ENCODE results near the gene SF1. TPM values are rescaled to one million over a fixed set of nuclear protein-coding genes. Genes with fewer than 3 reads are reported as not detected.
A peak's percentile ranks its signal among the peaks of the same experiment; 100 is the strongest.

Gene SF1
- total RNA-seq, 1 donor = 114 TPM

DNA sequence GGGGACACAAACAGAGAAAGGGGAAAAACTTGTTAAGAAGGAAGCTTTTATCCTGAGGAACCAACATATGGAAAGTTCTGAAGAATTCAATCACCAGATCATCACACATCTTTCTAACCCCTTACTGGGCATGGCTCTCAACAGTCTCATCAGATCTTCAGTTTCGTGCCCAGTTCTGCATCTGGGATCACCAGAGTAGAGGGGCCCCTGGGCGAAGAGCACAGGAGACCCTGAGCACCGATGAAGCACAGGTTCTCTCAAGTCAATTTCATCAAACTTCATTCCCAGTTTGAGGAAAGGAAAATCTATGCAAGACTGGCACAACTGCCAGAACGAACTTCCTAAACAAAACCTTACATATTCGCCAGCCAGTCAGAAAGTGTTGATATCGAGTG lies 10.0 kb downstream of the SF1 start:
- DNase-seq (ENCODE audit: insufficient read length, low spot score, missing footprints) = peak; percentile 60
- H3K36me3 ChIP-seq (ENCODE audit: insufficient read depth, low read length) = peaks cover 87% of the 10 kb centered on the region
- H3K79me2 ChIP-seq (ENCODE audit: insufficient read depth, low read length) = peaks cover 63% of the 10 kb centered on the region
- no peaks in the 10 kb centered on the region for H3K9me3 ChIP-seq (ENCODE audit: low read depth, low read length)
- H2AFZ ChIP-seq (ENCODE audit: low read length) = no peak overlapping the region
- peaks cover 73% of the 10 kb centered on the region for H4K20me1 ChIP-seq (ENCODE audit: insufficient read depth, low read length)
- no peak overlapping the region for H3K27ac ChIP-seq (ENCODE audit: low read depth, low read length)
- TF ChIP-seq, protein P1, sequence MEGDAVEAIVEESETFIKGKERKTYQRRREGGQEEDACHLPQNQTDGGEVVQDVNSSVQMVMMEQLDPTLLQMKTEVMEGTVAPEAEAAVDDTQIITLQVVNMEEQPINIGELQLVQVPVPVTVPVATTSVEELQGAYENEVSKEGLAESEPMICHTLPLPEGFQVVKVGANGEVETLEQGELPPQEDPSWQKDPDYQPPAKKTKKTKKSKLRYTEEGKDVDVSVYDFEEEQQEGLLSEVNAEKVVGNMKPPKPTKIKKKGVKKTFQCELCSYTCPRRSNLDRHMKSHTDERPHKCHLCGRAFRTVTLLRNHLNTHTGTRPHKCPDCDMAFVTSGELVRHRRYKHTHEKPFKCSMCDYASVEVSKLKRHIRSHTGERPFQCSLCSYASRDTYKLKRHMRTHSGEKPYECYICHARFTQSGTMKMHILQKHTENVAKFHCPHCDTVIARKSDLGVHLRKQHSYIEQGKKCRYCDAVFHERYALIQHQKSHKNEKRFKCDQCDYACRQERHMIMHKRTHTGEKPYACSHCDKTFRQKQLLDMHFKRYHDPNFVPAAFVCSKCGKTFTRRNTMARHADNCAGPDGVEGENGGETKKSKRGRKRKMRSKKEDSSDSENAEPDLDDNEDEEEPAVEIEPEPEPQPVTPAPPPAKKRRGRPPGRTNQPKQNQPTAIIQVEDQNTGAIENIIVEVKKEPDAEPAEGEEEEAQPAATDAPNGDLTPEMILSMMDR (IDR thresholded peaks at IDR 0.05; ENCODE audit: extremely low read depth, low read depth, low read length) = no peak
- H3K27me3 ChIP-seq (ENCODE audit: insufficient read depth, low read length) = no peaks in the 10 kb centered on the region
- H3K4me3 ChIP-seq (ENCODE audit: insufficient read depth, low read length) = no peak overlapping the region
- peaks cover 11% of the 10 kb centered on the region for H3K4me1 ChIP-seq (ENCODE audit: insufficient read depth, low read length)
- no peak overlapping the region for H3K4me2 ChIP-seq (ENCODE audit: insufficient read depth, low read length)

GRCh38 chr11:64767344-64768299 lies 10.7 kb downstream of the SF1 start:
- no peak overlapping the region for H3K27ac ChIP-seq (ENCODE audit: low read depth, low read length)
- H4K20me1 ChIP-seq (ENCODE audit: insufficient read depth, low read length) = peaks cover 75% of the 10 kb centered on the region
- no peak overlapping the region for H3K4me3 ChIP-seq (ENCODE audit: insufficient read depth, low read length)
- H3K4me1 ChIP-seq (ENCODE audit: insufficient read depth, low read length) = peaks cover 15% of the 10 kb centered on the region
- H3K9me3 ChIP-seq (ENCODE audit: low read depth, low read length) = no peaks in the 10 kb centered on the region
- peaks cover 56% of the 10 kb centered on the region for H3K79me2 ChIP-seq (ENCODE audit: insufficient read depth, low read length)
- H3K36me3 ChIP-seq (ENCODE audit: insufficient read depth, low read length) = peaks cover 86% of the 10 kb centered on the region
- peak; percentile 95 for DNase-seq (ENCODE audit: insufficient read length, low spot score, missing footprints)
- no peak overlapping the region for H3K4me2 ChIP-seq (ENCODE audit: insufficient read depth, low read length)
- H2AFZ ChIP-seq (ENCODE audit: low read length) = no peak overlapping the region
- H3K27me3 ChIP-seq (ENCODE audit: insufficient read depth, low read length) = no peaks in the 10 kb centered on the region
- TF ChIP-seq, protein P1 (IDR thresholded peaks at IDR 0.05; ENCODE audit: extremely low read depth, low read depth, low read length) = peak; percentile 80

DNA sequence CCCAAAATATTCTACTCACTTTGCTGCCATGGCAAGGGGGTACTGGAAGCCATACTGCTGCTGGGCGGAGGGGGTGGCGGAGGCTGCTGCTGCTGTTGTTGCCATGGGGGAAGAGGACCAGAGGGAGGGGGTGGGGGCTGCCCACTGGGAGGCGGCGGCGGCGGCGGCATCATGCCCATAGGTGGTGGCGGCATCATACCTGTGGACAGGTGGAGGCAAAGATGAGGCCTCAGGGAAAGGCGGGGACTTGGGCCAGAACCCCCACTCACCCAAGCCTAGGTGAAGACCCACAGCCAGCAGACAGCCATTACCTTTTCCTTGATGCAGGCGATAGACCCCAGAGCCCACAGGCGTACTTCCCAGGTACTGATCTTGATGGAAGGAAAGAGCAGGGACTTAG lies 11.5 kb downstream of the SF1 start:
- H3K4me3 ChIP-seq (ENCODE audit: insufficient read depth, low read length) = no peak overlapping the region
- H3K4me2 ChIP-seq (ENCODE audit: insufficient read depth, low read length) = no peak overlapping the region
- TF ChIP-seq, protein P1 (IDR thresholded peaks at IDR 0.05; ENCODE audit: extremely low read depth, low read depth, low read length) = no peak
- no peak overlapping the region for H3K27ac ChIP-seq (ENCODE audit: low read depth, low read length)
- H2AFZ ChIP-seq (ENCODE audit: low read length) = no peak overlapping the region
- DNase-seq (ENCODE audit: insufficient read length, low spot score, missing footprints) = peak; percentile 55
- peaks cover 48% of the 10 kb centered on the region for H3K79me2 ChIP-seq (ENCODE audit: insufficient read depth, low read length)
- H4K20me1 ChIP-seq (ENCODE audit: insufficient read depth, low read length) = peaks cover 68% of the 10 kb centered on the region
- H3K9me3 ChIP-seq (ENCODE audit: low read depth, low read length) = no peaks in the 10 kb centered on the region
- peaks cover 16% of the 10 kb centered on the region for H3K4me1 ChIP-seq (ENCODE audit: insufficient read depth, low read length)
- H3K27me3 ChIP-seq (ENCODE audit: insufficient read depth, low read length) = no peaks in the 10 kb centered on the region
- H3K36me3 ChIP-seq (ENCODE audit: insufficient read depth, low read length) = peaks cover 86% of the 10 kb centered on the region

All from osteoblast (primary cell).